ENCODE results near the gene PWWP2B. TPM values are rescaled to one million over a fixed set of nuclear protein-coding genes. Genes with fewer than 3 reads are reported as not detected.

The PWWP2B gene
- total RNA-seq, 1 donor from 2014 or later: 3.8 TPM

- peaks cover 2% of the 10 kb centered on the region for H3K27me3 Mint-ChIP-seq (ENCODE audit: low read depth)
- no peak for DNase-seq (ENCODE audit: low spot score)
Measured at GRCh38 chr10:132460071-132460470, 63.1 kb downstream of the PWWP2B start.

GRCh38 chr10:132460691-132461090 lies 63.7 kb downstream of the PWWP2B start:
- Mint-ChIP-seq H3K4me1 (ENCODE audit: low read depth) (no peaks in the 10 kb centered on the region), H3K4me3 (ENCODE audit: low read depth) (no peak overlapping the region), H3K36me3 (ENCODE audit: low read depth) (no peaks in the 10 kb centered on the region), H3K27ac (no peak overlapping the region), H3K9me3 (no peaks in the 10 kb centered on the region), H3K27me3 (ENCODE audit: low read depth) (peaks cover 2% of the 10 kb centered on the region)
- intact Hi-C loops (cut with micrococcal nuclease): no loop called here
- no peak for DNase-seq (ENCODE audit: low spot score)

More at GRCh38 chr10:132460071-132460470, 63.1 kb downstream of the PWWP2B start:
- intact Hi-C loops (cut with micrococcal nuclease): no loop called here
- H3K27ac Mint-ChIP-seq: no peak overlapping the region
- H3K9me3 Mint-ChIP-seq: no peaks in the 10 kb centered on the region
- no peaks in the 10 kb centered on the region for H3K36me3 Mint-ChIP-seq (ENCODE audit: low read depth)
- H3K4me3 Mint-ChIP-seq (ENCODE audit: low read depth): no peak overlapping the region
- no peaks in the 10 kb centered on the region for H3K4me1 Mint-ChIP-seq (ENCODE audit: low read depth)

GRCh38 chr10:132461103-132461682 lies 64.2 kb downstream of the PWWP2B start:
- intact Hi-C loops (cut with micrococcal nuclease): no loop called here
- no peak for DNase-seq (ENCODE audit: low spot score)
- peaks cover 2% of the 10 kb centered on the region for H3K27me3 Mint-ChIP-seq (ENCODE audit: low read depth)
- no peaks in the 10 kb centered on the region for H3K36me3 Mint-ChIP-seq (ENCODE audit: low read depth)
- H3K4me1 Mint-ChIP-seq (ENCODE audit: low read depth): no peaks in the 10 kb centered on the region
- H3K27ac Mint-ChIP-seq: no peak overlapping the region
- H3K9me3 Mint-ChIP-seq: no peaks in the 10 kb centered on the region
- no peak overlapping the region for H3K4me3 Mint-ChIP-seq (ENCODE audit: low read depth)

GRCh38 chr10:132461683-132462231 lies 64.8 kb downstream of the PWWP2B start:
- no peak for DNase-seq (ENCODE audit: low spot score)
- no peak overlapping the region for H3K27ac Mint-ChIP-seq
- H3K4me3 Mint-ChIP-seq (ENCODE audit: low read depth): no peak overlapping the region
- H3K9me3 Mint-ChIP-seq: no peaks in the 10 kb centered on the region
- no peaks in the 10 kb centered on the region for H3K36me3 Mint-ChIP-seq (ENCODE audit: low read depth)
- peaks cover 2% of the 10 kb centered on the region for H3K27me3 Mint-ChIP-seq (ENCODE audit: low read depth)
- H3K4me1 Mint-ChIP-seq (ENCODE audit: low read depth): no peaks in the 10 kb centered on the region
- intact Hi-C loops (cut with micrococcal nuclease): no loop called here

- Mint-ChIP-seq H3K4me1 (ENCODE audit: low read depth) (no peaks in the 10 kb centered on the region), H3K4me3 (ENCODE audit: low read depth) (no peak overlapping the region), H3K27me3 (ENCODE audit: low read depth) (peaks cover 2% of the 10 kb centered on the region), H3K9me3 (no peaks in the 10 kb centered on the region), H3K27ac (no peak overlapping the region), H3K36me3 (ENCODE audit: low read depth) (no peaks in the 10 kb centered on the region)
- DNase-seq (ENCODE audit: low spot score): no peak
- intact Hi-C loops (cut with micrococcal nuclease): no loop called here
Measured at GRCh38 chr10:132462463-132463332, 65.7 kb downstream of the PWWP2B start.

GRCh38 chr10:132463333-132464255 lies 66.6 kb downstream of the PWWP2B start:
- no peak overlapping the region for H3K4me3 Mint-ChIP-seq (ENCODE audit: low read depth)
- no peaks in the 10 kb centered on the region for H3K9me3 Mint-ChIP-seq
- H3K4me1 Mint-ChIP-seq (ENCODE audit: low read depth): no peaks in the 10 kb centered on the region
- peaks cover 2% of the 10 kb centered on the region for H3K27me3 Mint-ChIP-seq (ENCODE audit: low read depth)
- no peak for DNase-seq (ENCODE audit: low spot score)
- H3K27ac Mint-ChIP-seq: no peak overlapping the region
- H3K36me3 Mint-ChIP-seq (ENCODE audit: low read depth): no peaks in the 10 kb centered on the region
- intact Hi-C loops (cut with micrococcal nuclease): no loop called here

- Mint-ChIP-seq H3K36me3 (ENCODE audit: low read depth) (no peaks in the 10 kb centered on the region), H3K4me1 (ENCODE audit: low read depth) (no peaks in the 10 kb centered on the region), H3K9me3 (no peaks in the 10 kb centered on the region), H3K27ac (no peak overlapping the region), H3K4me3 (ENCODE audit: low read depth) (no peak overlapping the region), H3K27me3 (ENCODE audit: low read depth) (peaks cover 2% of the 10 kb centered on the region)
- DNase-seq (ENCODE audit: low spot score): no peak
- intact Hi-C loops (cut with micrococcal nuclease): no loop called here
Measured at GRCh38 chr10:132464256-132465192, 67.5 kb downstream of the PWWP2B start.

- no peaks in the 10 kb centered on the region for H3K36me3 Mint-ChIP-seq (ENCODE audit: low read depth)
- H3K9me3 Mint-ChIP-seq: no peaks in the 10 kb centered on the region
- H3K4me3 Mint-ChIP-seq (ENCODE audit: low read depth): no peak overlapping the region
- H3K4me1 Mint-ChIP-seq (ENCODE audit: low read depth): no peaks in the 10 kb centered on the region
- no peaks in the 10 kb centered on the region for H3K27me3 Mint-ChIP-seq (ENCODE audit: low read depth)
- no peak for DNase-seq (ENCODE audit: low spot score)
- no peak overlapping the region for H3K27ac Mint-ChIP-seq
- intact Hi-C loops (cut with micrococcal nuclease): no loop called here
Measured at GRCh38 chr10:132465193-132465888, 68.3 kb downstream of the PWWP2B start.

GRCh38 chr10:132465889-132466519 lies 69.0 kb downstream of the PWWP2B start:
- Mint-ChIP-seq H3K27ac (no peak overlapping the region), H3K27me3 (ENCODE audit: low read depth) (peaks cover 2% of the 10 kb centered on the region), H3K36me3 (ENCODE audit: low read depth) (no peaks in the 10 kb centered on the region), H3K4me3 (ENCODE audit: low read depth) (no peak overlapping the region), H3K9me3 (no peaks in the 10 kb centered on the region), H3K4me1 (ENCODE audit: low read depth) (peaks cover 5% of the 10 kb centered on the region)
- no peak for DNase-seq (ENCODE audit: low spot score)
- intact Hi-C loops (cut with micrococcal nuclease): no loop called here

- Mint-ChIP-seq H3K27ac (no peak overlapping the region), H3K9me3 (no peaks in the 10 kb centered on the region), H3K4me3 (ENCODE audit: low read depth) (no peak overlapping the region), H3K36me3 (ENCODE audit: low read depth) (no peaks in the 10 kb centered on the region), H3K4me1 (ENCODE audit: low read depth) (peaks cover 8% of the 10 kb centered on the region), H3K27me3 (ENCODE audit: low read depth) (peaks cover 2% of the 10 kb centered on the region)
- intact Hi-C loops (cut with micrococcal nuclease): no loop called here
- DNase-seq (ENCODE audit: low spot score): no peak
Measured at GRCh38 chr10:132466520-132467463, 69.8 kb downstream of the PWWP2B start.
